ENCODE results near the gene ICA1L. TPM values are rescaled to one million over a fixed set of nuclear protein-coding genes. Genes with fewer than 3 reads are reported as not detected.
"Not testable (repeated sequence)": the region's sequence is repeated elsewhere in the genome, so short reads cannot be mapped to it uniquely, and the experiment has no call there.

ICA1L gene
- polyA plus RNA-seq (2013, experiment 1 of 2): 1.00 TPM
- 1.7 TPM for polyA plus RNA-seq (2013, experiment 2 of 2)

- no peaks in the 10 kb centered on the region for H3K36me3 ChIP-seq (ENCODE audit: insufficient read depth, low read length)
- H3K27ac ChIP-seq (ENCODE audit: low read depth, low read length): no peak within 1 kb of the TSS
- H3K4me3 ChIP-seq (ENCODE audit: low read length): peak within 1 kb of the TSS; percentile 69
- H3K9me3 ChIP-seq (ENCODE audit: insufficient read depth, low read depth, low read length): no peaks in the 10 kb centered on the region
- peaks cover 4% of the 10 kb centered on the region; the same call in 1 of the 2 replicates for H3K4me1 ChIP-seq (ENCODE audit: insufficient read depth, low read length)
- peak within 1 kb of the TSS; percentile 71 for H3K9ac ChIP-seq (ENCODE audit: low read depth, low read length)
- under 1% methylated on average over 93 of the region's 93 CpGs for WGBS
- peaks cover 11% of the 10 kb centered on the region; the same call in 1 of the 2 replicates for H3K27me3 ChIP-seq (ENCODE audit: insufficient read depth, low read length)
Measured at GRCh38 chr2:202871300-202872141, at the start of gene ICA1L. TSS of gene ICA1L (minus strand) at chr2:202871766. CDS start at chr2:202829009, 42,757 bp downstream.

GRCh38 chr2:202918860-202919259 lies 47.3 kb upstream of the ICA1L start:
- H3K9ac ChIP-seq (ENCODE audit: low read depth, low read length): no peak overlapping the region
- no peaks in the 10 kb centered on the region for H3K4me1 ChIP-seq (ENCODE audit: insufficient read depth, low read length)
- no peaks in the 10 kb centered on the region for H3K9me3 ChIP-seq (ENCODE audit: insufficient read depth, low read depth, low read length)
- H3K4me3 ChIP-seq (ENCODE audit: low read length): no peak overlapping the region
- H3K27ac ChIP-seq (ENCODE audit: low read depth, low read length): no peak overlapping the region
- WGBS: 85% methylated on average over 1 of the region's 1 CpG
- H3K36me3 ChIP-seq (ENCODE audit: insufficient read depth, low read length): 0 out of 2 replicates have a peak, but pooled peaks cover 2% of the 10 kb centered on the region
- H3K27me3 ChIP-seq (ENCODE audit: insufficient read depth, low read length): no peaks in the 10 kb centered on the region

DNA sequence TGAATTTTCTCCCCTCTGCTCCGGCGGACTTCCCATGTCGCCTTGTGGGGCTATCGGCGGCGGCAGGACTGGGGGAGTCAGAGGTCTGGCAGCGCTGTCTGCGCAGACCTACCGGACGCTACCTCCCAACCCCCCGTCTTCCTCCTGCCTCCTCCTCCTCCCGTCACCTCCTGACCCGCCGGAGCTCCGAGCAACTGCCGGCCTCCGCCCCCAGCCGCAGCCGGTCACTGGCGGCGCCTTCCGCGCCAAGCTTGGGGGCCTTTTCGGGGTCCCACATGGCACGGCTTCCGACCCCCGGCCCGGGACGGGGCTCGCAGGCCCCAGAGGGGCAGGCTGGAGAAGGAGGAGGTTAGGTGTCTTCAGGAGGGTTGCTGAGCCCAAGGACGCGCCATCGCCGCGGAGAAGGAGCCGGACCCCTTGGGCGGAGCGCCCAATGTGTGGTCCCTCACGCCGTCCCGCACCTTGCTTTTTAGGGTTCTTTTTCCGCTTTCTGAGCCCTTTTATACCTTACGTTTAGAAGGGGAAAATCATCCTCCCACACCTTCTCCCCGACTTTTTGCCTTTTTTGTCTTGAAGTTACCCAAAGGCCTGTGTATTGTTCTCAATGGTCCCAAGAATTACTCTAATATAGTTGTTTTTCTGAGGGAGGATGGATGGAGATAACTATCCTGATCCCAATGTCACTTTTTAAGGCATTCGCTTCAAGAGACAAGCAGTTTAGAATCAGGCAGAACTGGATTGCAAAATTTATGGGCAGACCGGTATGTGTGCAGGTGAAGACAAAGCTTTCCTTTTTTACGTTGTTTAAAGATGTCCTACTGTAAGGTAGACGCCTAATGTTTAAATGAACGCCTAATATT lies 41.0 kb upstream of the ICA1L start:
- H3K4me1 ChIP-seq (ENCODE audit: insufficient read depth, low read length); H3K27me3 ChIP-seq (ENCODE audit: insufficient read depth, low read length); H3K36me3 ChIP-seq (ENCODE audit: insufficient read depth, low read length); H3K9me3 ChIP-seq (ENCODE audit: insufficient read depth, low read depth, low read length): not testable (repeated sequence)
- 26% methylated on average over 3 of the region's 49 CpGs for WGBS
- Histone ChIP-seq H3K4me3 (ENCODE audit: low read length) (peak overlapping the region; percentile 99), H3K9ac (ENCODE audit: low read depth, low read length) (peak overlapping the region; percentile 97), H3K27ac (ENCODE audit: low read depth, low read length) (peak overlapping the region; percentile 87; the same call in 1 of the 2 replicates)

GRCh38 chr2:202911512-202912341 lies 40.2 kb upstream of the ICA1L start, which contains the start of the genes CARF and WDR12:
TSS of gene CARF (plus strand) at chr2:202912275. CDS start at chr2:202941903, 29,628 bp downstream.
TSS of gene WDR12 (minus strand) at chr2:202911673. CDS start at chr2:202911476, 197 bp downstream.
- Histone ChIP-seq H3K27ac (ENCODE audit: low read depth, low read length) (peak within 1 kb of the TSS; percentile 87), H3K36me3 (ENCODE audit: insufficient read depth, low read length) (peaks cover 17% of the 10 kb centered on the region), H3K27me3 (ENCODE audit: insufficient read depth, low read length) (no peaks in the 10 kb centered on the region), H3K9me3 (ENCODE audit: insufficient read depth, low read depth, low read length) (no peaks in the 10 kb centered on the region), H3K4me3 (ENCODE audit: low read length) (peak within 1 kb of the TSS; percentile 99), H3K9ac (ENCODE audit: low read depth, low read length) (peak within 1 kb of the TSS; percentile 97), H3K4me1 (ENCODE audit: insufficient read depth, low read length) (no peaks in the 10 kb centered on the region)
- WGBS: under 1% methylated on average over 37 of the region's 39 CpGs

DNA sequence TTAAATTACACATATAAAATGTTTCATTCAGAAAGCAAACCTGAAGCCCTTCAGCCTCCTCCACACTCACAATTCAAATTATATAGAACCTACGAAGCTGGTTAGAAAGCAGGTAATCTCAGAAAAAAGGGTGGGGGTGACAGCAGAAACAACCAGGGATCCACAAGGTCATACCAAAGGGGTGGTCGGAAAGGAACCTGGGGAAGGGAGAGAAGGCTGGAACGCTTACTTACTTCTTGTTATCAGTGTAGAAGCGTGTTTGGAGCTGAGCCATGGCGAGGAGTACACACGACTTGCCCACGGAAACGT lies 39.6 kb upstream of the ICA1L start:
- Histone ChIP-seq H3K4me3 (ENCODE audit: low read length) (peak overlapping the region; percentile 99), H3K27me3 (ENCODE audit: insufficient read depth, low read length) (no peaks in the 10 kb centered on the region), H3K4me1 (ENCODE audit: insufficient read depth, low read length) (no peaks in the 10 kb centered on the region), H3K9ac (ENCODE audit: low read depth, low read length) (peak overlapping the region; percentile 97), H3K9me3 (ENCODE audit: insufficient read depth, low read depth, low read length) (no peaks in the 10 kb centered on the region), H3K36me3 (ENCODE audit: insufficient read depth, low read length) (peaks cover 22% of the 10 kb centered on the region), H3K27ac (ENCODE audit: low read depth, low read length) (peak overlapping the region; percentile 87)
- WGBS: 0% methylated on average over 8 of the region's 8 CpGs

GRCh38 chr2:202910698-202911097 lies 39.1 kb upstream of the ICA1L start:
- H3K27ac ChIP-seq (ENCODE audit: low read depth, low read length): no peak overlapping the region
- 0% methylated on average over 1 of the region's 3 CpGs for WGBS

DNA sequence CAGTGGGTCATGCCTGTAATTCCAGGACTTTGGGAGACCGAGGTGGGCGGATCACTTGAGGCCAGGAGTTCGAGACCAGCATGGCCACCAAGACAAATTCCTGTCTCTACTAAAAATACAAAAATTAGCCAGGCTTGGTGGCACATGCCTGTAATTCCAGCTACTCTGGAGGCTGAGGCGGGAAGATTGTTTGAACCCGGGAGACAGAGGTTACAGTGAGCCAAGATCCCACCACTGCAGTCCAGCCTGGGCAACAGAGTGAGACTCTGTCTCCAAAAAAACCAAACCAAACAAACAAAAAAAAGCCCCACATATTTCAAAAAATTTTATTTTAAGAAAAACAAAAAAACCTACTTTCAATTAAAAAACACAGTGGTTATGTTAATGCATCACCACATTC lies 38.7 kb upstream of the ICA1L start:
- Histone ChIP-seq H3K36me3 (ENCODE audit: insufficient read depth, low read length) (peaks cover 32% of the 10 kb centered on the region), H3K4me3 (ENCODE audit: low read length) (peak overlapping the region; percentile 99), H3K9ac (ENCODE audit: low read depth, low read length) (peak overlapping the region; percentile 97; the same call in 1 of the 2 replicates)
- not testable (repeated sequence) for H3K9me3 ChIP-seq (ENCODE audit: insufficient read depth, low read depth, low read length); H3K27ac ChIP-seq (ENCODE audit: low read depth, low read length); H3K4me1 ChIP-seq (ENCODE audit: insufficient read depth, low read length); H3K27me3 ChIP-seq (ENCODE audit: insufficient read depth, low read length)
- WGBS: 90% methylated on average over 5 of the region's 5 CpGs

More at GRCh38 chr2:202910698-202911097, 39.1 kb upstream of the ICA1L start:
- Histone ChIP-seq H3K4me3 (ENCODE audit: low read length) (peak overlapping the region; percentile 99), H3K27me3 (ENCODE audit: insufficient read depth, low read length) (no peaks in the 10 kb centered on the region), H3K9me3 (ENCODE audit: insufficient read depth, low read depth, low read length) (no peaks in the 10 kb centered on the region), H3K9ac (ENCODE audit: low read depth, low read length) (peak overlapping the region; percentile 97), H3K36me3 (ENCODE audit: insufficient read depth, low read length) (peaks cover 27% of the 10 kb centered on the region), H3K4me1 (ENCODE audit: insufficient read depth, low read length) (no peaks in the 10 kb centered on the region)

DNA sequence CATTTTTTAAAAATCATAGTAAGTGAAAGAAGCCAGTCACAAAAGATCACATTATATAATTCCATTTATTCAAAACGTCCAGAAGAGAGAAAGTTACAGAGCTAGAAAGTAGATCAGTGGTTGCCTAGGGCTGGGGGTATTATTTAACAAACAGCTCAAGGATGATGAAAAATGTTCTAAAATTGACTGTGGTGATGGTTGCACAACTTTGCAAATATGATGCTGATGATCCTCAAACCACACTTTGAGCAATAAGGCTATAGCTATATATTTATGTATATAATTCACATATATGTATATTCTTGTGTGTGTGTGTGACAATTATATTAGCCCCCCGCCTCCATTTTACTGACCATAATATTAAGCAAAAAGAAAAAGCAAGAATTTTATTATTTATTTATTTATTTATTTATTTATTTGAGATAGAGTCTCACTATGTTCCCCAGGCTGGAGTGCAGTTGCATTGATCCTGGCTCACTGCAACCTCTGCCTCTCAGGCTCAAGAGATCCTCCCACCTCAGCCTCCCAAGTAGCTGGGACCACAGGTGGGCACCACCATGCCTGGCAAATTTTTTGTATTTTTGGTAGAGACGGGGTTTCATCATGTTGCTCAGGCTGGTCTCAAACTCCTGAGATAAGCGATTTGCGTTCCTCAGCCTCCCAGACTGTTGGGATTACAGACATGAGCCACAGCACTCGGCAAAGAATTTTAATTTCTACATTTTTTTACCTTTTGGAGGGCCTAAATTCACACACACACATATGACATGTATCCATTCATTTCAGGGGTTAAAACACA lies 38.0 kb upstream of the ICA1L start:
- H3K27me3 ChIP-seq (ENCODE audit: insufficient read depth, low read length): no peaks in the 10 kb centered on the region
- WGBS: 95% methylated on average over 5 of the region's 6 CpGs
- H3K36me3 ChIP-seq (ENCODE audit: insufficient read depth, low read length): peaks cover 35% of the 10 kb centered on the region
- H3K4me3 ChIP-seq (ENCODE audit: low read length): peak overlapping the region; percentile 99
- H3K27ac ChIP-seq (ENCODE audit: low read depth, low read length): no peak overlapping the region
- H3K9me3 ChIP-seq (ENCODE audit: insufficient read depth, low read depth, low read length): no peaks in the 10 kb centered on the region
- H3K9ac ChIP-seq (ENCODE audit: low read depth, low read length): no peak overlapping the region
- H3K4me1 ChIP-seq (ENCODE audit: insufficient read depth, low read length): no peaks in the 10 kb centered on the region

DNA sequence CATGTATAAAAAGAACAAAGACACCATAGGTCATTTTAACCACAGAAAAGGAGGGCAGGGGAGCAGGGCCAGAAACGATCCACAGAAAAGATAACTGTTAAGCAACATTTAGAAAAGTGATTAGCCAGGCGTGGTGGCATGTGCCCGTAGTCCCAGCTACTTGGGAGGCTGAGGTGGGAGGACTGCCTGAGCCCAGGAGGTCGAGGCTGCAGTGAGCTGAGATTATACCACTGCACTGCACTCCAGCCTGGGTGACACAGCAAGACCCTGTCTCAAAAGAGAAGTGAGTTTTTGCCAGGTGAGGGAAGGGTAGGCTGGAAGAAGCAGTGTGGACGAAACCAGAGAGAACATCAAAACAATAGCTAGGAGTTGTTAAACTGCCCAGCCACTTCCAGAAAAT lies 36.6 kb upstream of the ICA1L start:
- Histone ChIP-seq H3K4me3 (ENCODE audit: low read length) (no peak overlapping the region), H3K27ac (ENCODE audit: low read depth, low read length) (no peak overlapping the region), H3K36me3 (ENCODE audit: insufficient read depth, low read length) (peaks cover 40% of the 10 kb centered on the region), H3K4me1 (ENCODE audit: insufficient read depth, low read length) (no peaks in the 10 kb centered on the region), H3K9ac (ENCODE audit: low read depth, low read length) (no peak overlapping the region), H3K9me3 (ENCODE audit: insufficient read depth, low read depth, low read length) (no peaks in the 10 kb centered on the region), H3K27me3 (ENCODE audit: insufficient read depth, low read length) (no peaks in the 10 kb centered on the region)
- WGBS: 95% methylated on average over 5 of the region's 5 CpGs

- H3K9ac ChIP-seq (ENCODE audit: low read depth, low read length); H3K4me3 ChIP-seq (ENCODE audit: low read length); H3K27ac ChIP-seq (ENCODE audit: low read depth, low read length); H3K9me3 ChIP-seq (ENCODE audit: insufficient read depth, low read depth, low read length); H3K4me1 ChIP-seq (ENCODE audit: insufficient read depth, low read length); H3K27me3 ChIP-seq (ENCODE audit: insufficient read depth, low read length): not testable (repeated sequence)
- peaks cover 63% of the 10 kb centered on the region for H3K36me3 ChIP-seq (ENCODE audit: insufficient read depth, low read length)
Measured at GRCh38 chr2:202905507-202905906, 33.9 kb upstream of the ICA1L start.
